ENCODE data around the gene IKZF2.

IKZF2 gene

DNA sequence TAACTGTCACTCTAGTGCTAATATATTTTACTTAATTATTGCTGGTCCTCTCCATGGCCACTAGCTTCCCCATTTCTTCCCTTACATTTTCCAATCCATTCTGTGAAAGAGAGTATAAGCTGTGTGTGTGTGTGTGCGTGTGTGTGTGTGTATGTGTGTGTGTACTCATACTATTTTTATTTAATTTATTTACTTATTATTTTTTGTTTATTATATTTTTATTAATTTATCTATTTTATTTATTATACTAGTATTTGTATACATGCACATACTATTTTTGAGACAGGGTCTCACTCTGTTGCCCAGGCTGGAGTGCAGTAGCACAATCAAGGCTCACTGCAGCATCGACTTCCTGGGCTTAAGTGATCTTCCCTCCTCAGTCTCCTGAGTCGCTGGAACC, 59.6 kb downstream of the IKZF2 start:
- no peak for DNase-seq

DNA sequence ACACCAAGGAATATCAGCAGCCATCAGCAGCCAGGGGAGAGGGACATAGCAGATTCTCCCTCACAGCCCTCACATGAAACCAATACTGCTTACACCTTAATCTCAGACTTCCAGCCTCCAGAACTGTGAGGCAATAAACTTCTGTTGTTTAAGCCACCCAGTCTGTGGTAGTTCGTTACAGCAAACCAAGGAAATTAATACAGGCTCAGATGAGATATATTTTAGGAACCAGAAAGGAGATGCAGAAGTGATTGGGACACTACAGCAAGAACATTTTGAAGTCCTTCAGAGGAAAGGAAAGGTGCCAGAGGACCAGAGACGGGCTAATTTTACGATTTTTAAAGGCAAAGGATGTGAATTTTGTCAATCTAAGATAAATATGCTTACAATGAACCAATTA, 60.6 kb downstream of the IKZF2 start:
- DNase-seq, result no peak

DNA sequence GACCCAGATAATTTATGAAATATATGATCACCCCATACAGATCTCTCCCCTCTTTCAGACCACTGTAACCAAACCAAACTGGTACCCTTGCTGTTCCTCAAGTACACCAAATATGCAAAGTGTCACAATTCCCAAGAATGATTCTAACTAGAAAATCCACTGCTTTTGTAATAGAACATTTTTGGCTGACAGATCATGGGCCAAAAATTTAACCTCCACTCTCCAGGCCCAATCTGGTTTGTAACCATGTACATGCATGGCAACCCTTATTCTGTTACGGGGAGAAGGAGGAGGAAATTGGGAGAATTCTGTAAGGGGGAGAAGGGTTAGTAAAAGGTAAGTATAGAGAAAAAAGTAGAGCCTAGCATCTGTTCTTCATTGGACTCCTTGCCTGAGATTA, 62.0 kb downstream of the IKZF2 start:
- DNase-seq, result no peak

DNA sequence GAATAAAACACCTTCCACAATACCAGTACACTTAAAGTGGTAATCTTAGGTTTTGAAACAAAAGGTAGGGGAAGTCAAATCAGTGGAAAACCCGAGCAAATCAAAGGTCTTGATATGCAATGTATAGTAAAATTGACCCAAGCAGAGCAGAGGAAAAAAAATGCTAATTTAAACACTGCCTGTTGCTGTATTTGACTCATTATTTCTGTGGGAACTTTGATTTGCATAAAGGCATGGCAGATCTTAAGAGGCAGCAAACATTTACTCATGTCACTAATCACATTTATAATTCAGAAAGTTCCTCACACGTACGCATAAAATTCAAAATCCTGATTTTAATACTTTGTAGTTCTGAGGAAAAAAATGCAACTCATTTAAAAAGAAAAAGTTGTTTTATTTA, 64.4 kb downstream of the IKZF2 start:
- DNase-seq, result no peak

DNA sequence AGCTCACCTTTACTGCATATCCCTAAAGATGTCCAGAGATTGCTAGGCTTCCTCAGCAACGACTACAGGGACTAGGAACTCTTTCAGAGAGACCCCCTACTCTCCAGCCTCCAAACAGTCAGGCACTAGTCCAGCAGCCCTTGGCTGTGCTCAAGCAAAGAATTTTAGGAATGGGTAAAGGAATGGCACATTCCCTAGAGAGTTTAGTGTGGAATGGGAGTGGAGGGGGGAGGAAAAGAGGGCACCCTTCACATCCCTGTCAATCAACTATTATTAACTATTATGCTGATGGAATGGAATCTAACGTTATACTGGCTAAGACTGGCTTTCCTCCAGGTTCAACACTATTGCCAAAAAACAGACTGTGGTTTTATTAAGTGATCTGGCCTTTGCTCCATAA, 64.8 kb downstream of the IKZF2 start:
- no peak for DNase-seq

DNA sequence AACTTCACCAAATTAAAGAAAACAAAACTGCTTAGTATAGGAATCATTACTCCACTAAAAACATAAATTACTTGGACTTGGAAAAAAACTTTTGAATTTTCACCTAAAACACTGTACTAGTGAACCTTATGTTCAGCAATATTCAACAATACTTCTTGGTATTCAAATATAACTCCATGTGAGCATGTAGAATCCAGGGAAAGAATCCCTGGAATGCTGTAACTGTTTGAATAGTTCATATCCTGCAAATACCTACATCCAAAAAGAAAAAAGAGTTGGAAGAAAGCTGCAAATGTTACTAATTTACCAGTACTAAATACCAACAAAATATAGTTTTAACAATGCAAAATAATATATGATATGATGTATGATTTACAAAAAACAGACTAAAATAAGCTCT, 65.4 kb downstream of the IKZF2 start:
- DNase-seq, result no peak

DNA sequence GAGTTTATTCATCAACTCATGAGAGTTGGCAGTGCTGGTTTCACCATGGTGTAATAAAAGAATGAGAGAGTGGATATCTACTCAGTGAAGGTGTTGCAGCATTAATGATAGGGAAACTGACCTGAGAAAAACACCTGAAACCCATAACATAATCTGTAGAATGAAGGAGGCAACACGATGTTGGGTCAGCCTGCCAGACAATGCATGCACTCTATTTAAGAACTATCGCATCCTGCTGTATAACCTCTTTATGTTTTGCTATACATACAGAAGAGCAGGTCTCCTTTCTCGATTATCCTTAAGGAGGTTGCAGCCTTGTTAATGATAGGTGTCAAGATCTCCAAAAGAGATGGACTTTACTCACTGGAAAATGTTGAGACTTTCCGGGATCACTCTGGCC, 65.9 kb downstream of the IKZF2 start:
- DNase-seq, result no peak

DNA sequence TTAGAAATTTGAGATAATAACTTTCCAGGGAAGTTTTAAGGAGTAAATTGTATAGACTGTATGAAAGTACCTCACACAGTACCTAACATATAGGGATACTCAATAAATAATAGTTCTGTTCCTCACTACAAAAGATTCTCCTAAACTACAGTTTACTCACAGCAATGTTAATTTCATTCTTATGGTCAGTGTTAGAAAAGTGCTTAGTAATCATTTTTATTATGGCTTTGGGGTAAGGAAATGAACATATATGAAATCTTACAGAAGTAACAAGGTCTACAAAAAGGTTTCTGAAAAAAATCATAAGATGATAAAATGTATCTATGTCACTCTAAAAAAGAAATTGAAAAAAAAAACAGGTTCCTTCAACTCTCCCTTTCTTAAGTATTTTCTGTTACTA, 67.2 kb downstream of the IKZF2 start:
- no peak for DNase-seq

DNA sequence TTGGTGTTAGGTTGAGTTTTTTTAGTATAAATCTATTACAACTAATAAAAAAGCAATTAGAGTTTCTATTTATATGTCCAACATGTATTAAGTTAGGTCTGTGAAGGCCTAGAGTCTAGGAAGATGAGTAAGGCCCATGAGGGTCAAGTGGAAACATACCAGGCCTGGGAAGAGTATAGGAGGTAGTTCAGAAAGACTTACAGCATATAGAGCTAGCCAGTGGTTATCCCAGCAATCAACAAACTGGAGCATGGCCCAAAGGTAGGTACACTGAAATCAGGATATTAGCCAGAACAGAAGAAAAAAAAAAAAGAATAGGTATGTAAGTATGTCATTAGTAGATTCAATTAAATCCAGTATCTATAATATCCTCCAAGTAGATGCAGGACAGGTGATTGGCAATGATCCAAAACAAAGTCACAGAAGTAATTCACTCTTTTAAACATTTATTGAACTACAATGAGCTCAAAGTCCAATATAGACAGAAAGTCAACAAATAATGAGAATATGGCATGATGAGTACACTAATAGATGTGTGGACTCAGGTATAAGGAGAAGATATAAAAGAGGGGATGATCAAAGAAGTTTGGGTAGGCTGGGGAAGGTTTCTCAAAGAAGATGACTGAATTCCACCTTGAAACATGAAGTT, 70.3 kb downstream of the IKZF2 start:
- no peak for DNase-seq

DNA sequence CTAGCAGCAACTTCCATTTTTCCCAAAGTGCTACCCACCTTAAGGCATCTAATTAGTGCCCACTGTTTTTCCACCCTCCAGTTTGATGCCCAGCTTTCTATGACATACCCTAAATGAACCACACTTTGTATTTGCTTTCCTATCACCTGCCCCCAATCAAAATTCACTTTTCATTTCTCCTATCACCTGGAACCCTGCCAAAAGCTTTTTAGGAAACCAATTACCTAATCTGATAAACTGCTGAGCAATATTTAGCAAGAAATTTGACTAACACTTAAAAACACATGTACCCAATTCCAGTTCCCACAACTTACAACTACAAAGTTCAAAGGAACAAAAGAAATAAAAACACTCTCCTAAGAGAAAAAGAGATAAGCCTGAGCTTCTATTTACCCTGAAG, 71.7 kb downstream of the IKZF2 start:
- DNase-seq, result no peak

DNA sequence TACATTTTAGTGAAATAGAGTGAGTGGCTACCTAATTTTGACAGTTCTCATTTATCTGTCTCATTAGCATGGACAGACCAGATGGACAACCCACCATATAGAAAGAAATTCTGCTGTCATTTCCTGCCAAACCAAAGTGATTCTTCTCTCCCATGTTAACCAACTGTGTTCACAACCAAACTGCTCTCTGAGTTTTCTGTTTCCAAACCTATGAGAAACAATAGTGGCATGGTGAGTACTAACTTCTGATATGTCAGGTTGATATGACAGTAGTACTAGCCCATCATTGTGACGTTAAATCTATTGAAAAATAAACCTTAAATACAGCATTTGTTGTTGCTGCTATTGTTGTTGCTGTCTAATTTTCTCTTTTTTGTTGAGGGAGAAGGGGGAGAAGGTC, 72.7 kb downstream of the IKZF2 start:
- no peak for DNase-seq

DNA sequence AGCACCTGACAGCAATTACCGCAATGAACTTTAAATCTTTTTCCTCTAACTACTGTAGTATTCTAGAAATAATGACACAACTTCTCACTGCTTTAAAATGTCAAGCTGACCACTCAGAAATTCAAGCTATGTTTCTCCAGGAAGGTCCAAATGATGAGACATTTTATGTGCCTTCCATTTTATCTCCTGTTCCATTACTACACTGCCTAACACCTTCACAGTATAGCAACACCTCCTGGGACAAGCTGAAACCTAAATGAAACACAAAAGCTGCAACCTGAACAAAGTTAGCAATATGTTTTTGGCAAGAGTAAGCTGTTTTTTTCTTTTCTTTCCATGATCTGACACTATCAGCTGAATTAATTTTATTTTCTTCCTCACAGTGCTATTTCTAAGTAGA, 81.9 kb downstream of the IKZF2 start:
- no peak for DNase-seq

DNA sequence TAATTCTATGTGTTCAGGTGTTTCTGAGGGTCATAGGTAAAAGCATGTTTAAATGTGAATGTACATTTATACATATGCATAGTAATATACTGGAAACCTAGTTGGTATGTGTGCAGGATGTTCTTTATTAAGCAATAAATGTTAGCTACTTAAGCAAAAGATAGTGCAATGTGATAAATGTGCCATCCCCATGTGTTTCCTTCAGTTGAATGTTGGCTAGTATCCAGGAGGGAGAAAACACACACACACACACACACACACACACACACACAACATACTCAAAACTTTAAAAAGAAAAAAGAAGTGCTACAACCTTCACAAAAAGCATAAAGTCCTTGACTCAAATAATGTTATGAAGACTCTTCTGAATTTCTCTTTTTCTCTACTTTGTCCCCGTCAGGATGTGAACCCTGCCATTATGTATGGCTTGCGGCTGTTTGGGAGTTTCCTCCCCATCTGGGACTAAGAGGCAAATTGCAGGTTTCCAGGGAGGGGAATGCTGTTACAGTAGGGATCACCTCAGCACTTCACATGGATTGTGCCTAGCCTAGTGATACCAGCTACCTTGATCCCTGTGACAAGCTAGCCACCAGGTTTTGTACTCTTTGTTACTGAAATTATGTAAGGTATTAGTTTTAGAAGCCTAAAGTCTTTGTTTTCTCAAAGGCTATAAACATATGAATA, 82.6 kb downstream of the IKZF2 start:
- no peak for DNase-seq

DNA sequence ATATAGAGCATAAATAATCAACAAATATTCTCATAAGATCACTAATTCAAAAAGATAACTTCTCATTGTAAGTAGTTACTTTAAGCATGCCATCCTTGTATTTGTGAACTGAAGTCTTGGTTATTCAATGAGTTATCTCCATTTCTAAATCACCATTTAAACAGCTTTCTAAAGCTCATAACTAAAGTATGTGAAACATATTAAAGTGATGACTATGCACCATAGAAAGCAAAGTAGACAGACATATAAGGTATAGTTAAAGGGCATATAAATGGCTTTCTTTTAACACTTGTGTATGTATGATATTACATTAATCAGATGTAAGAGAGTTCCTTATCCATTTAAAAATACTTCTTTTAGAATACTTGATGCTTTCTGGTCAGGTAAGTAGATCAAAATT, 83.5 kb downstream of the IKZF2 start:
- DNase-seq, result no peak

DNA sequence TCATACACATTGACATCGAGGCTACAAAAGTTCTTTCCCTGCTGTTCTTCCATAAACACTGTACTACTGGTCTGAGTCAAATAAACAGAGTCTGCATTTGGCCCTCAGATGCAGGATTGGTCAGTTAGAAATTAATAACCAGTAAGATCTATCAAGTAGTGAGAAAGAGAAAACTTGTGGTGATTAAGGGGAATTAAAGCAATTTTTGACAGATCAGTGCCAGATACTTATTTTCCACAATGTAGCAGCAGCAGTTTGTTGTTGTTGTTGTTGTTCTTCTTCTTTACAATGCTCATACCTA, 85.0 kb downstream of the IKZF2 start:
- DNase-seq, result no peak

DNA sequence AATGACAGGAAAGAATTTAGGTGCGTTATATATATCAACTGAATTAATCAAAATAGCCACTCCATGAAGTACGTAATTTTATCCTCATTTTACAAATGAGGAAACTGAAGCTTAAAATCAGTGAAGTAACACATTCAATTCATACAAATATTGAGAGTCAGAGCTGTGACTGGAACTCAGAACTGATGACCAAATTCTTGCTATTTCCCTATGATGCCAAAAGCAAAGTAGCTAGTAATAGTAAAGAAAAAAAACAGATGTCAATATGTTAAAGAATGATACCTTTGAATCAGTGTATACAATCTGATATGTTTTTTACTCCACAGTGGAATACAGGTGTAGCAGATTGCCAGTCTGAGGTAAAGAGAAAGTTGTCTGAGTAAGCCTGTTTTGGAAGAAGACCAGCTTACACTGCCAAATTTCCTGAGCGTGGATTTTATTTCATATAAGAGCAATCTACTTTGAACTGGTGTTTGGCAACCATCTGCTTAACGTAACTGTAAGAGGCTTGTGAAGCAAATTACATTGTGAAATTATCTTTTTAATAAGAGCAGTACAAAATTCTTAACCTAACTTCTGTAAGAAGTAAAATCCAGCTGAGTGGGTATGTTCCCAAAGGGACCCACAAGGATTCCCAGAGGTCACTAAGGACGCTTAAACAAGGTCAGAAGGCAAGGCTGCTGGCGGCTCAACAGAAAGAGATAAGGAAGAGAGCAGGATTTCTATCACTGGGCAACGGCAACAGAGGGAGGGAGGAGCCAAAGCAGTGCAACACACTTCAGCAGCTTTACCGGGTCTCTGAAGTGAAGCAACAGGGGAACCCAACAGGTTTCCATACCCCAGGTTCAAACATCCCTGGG, 85.6 kb downstream of the IKZF2 start:
- DNase-seq, result no peak

DNA sequence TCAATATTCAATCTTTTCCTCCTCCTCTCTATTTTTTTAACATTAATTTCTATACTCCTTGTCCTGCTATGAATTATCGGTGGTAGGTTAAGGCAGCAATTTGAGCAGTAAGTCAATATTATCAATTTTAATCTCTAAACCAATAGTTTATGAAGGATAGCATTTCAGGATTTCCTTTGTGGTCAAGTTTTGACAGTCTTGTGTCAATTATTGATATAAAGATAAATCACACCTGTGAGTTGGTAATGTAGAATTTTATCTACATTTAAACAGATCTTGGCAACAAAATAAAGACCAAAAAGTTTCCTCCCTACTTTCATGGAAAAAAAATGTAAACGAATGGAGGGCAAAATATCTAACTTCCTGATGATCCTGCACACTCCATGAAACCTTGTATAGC, 87.3 kb downstream of the IKZF2 start:
- DNase-seq, result no peak

DNA sequence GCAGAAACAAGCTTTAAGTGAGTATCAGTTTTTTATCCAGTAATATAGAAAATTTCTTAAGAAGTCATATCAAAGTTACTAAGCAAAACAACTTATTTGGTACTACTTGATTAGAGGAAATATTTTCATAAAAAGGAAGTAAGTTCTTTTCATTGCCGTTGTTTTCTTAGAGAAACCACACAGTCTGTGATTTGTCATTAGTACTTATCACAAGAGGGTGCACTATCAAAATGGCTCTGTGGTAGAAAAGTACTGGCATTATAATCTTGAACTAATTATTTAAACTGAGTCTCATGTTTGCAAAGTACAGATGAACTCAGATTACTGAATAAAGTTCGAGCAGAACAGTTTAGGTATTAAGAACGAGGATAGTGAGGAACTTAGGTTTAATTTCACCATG, 93.4 kb downstream of the IKZF2 start:
- DNase-seq, result no peak

DNA sequence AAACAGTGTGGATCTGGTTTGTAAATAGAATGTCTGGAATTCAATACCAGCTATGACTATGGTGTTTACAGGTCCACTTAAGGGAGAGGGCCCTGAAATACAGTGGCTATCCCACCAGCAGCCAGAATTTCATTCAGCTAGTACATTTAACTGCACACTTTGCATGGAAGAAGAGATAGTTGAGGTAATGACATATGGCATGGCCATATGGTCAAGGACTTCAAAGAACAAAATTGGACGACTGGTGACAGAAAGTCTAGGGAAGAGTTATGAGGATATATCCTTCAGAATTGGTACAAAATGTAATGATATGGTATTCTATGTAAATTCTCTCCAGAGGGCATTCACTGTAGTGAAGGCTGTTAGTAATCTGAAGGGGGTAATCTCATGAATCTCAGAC, 105.0 kb downstream of the IKZF2 start:
- DNase-seq, result no peak

DNA sequence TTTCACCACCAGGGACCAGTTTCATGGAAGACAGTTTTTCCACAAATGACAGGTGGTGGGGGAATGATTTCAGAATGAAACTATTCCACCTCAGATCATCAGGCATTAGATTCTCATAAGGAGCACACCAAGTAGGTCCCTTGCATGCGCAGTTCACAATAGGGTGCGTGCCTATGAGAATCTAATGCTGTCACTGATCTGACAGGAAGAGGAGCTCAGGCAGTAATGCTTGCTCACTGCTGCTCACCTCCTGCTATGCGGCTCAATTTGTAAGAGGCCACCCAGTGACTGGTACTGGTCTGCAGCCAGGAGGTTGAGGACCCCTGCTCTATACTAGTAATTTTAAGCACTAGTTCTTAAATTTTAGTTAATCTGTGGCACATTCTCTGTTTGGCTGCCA, 107.8 kb downstream of the IKZF2 start:
- no peak for DNase-seq

DNA sequence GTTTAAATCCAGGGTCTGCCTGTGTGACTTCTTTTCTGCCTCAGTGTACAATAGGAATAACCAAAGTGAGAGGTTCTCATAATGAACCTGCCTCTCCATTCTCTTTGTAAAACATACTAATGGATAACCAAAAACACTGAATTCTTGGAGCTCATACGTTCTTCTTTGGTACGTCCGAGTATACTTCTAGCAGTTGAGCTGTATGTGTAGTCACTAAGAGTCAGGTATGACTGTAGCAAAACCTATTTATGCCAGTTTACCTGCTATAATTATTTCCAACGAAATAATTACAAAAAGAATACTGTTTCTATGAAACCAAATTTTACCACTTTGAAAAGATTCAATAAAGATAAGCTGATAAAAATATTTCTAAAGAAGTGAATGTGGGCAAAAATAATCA, 109.2 kb downstream of the IKZF2 start:
- DNase-seq, result no peak

DNA sequence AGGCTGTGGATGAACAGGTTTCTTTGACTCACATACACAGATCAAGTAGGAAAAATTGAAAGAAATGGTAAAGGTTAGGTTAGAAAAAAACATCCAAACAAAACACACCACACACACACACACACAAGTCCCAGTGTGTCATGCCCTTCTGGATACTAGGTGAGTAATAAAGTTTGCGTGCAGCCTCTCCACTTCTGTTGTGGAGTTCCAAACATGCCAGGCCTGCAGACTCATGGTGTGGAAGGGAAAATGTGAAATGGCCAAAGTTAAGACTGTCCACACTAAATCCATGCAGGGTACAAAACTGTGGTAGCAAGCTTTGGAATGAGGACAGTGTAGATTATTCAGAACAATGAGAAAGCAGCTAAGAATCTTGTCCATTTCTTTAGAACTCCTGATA, 114.6 kb downstream of the IKZF2 start:
- DNase-seq, result no peak

DNA sequence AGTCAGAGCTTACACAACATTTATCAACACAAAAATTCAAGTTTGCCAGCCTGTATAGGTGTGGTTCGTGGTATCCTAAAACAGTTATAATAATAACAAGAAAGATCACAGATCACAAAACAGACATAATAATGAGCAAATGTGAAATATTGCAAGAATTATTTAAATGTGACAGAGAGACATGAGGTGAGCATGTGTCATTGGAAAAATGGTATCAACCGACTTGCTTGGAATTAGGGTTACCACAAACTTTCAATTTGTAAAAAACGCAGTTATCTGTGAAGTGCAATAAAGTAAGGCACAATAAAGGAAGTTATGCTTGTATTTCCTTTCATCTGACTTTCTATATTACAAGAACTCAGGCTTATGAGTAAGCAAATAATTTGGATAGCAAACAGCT, 116.8 kb downstream of the IKZF2 start:
- no peak for DNase-seq

DNA sequence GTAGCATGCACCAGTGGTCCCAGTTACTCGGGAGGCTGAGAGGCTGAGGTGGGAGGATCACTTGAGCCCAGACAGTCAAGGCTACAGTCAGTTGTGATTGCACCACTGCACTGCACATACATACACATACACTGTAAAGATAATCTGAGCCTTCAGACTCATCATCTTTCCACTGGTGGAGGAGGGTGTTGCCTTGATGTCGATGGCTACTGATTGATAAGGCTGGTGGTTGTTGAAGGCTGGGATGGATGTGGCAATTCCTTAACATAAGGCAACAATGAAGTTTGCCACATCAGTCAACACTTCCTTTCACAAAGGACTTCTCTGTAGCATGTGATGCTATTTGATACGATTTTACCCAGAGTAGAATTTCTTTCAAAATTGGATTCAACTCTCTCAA, 118.8 kb downstream of the IKZF2 start:
- DNase-seq, result no peak

DNA sequence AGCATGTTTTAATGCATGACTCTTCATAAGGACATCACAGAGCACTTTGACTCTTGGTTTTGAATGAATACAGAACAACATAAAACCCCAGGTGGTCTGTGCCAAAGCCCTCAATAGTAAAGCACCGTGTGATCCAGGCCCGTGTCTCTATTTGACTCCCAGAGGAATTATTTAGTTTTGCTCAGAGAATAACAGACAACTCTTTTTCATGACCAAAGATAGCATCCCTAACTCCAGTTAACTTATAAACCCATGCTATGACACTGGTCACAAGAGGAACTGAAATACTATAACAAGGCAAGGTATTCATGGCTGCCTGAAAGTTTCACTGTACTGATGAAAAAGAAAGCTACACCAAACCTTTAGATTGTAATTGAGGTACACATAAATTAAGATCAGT, 128.4 kb downstream of the IKZF2 start:
- DNase-seq, result no peak

Measured in NCI-H187 (cell line).